B cell (primary cell): ENCODE measurements around the gene PRPF40A.

ENCODE experiments used
- EZH2 ChIP-seq: IDR thresholded peaks from 2 replicates; pipeline ENCODE4 v1.6.1; 2012; ENCODE audit warnings: borderline replicate concordance, low read depth, mild to moderate bottlenecking, moderate library complexity, low read length; ENCODE audit not compliant: insufficient read depth, poor library complexity, severe bottlenecking
- TF ChIP-seq, protein P1 (sequence below): fragments of 200-600 bp; IDR thresholded peaks from one replicate; pipeline ENCODE4 v1.8.0; 2022; ENCODE audit warnings: antibody characterized with exemption, mild to moderate bottlenecking

DNA sequence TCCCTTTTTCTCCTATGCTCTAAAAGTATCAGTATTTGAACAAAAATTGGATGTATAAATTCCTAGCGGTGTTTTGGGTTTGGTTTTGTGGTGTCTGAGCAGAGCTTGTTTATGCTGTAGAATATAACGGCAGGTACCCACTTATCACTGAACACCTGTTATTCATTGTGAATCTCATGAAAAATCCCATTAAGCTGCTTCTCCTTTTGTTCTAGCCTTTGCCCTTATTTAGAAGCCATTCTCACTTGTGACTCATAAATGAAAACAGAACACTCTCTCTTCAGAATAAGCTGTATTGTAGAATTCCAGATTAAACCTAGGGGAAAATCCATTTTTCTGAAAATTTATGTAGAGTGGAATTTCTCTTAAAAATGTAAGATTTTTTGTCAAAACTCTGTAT lies 104.0 kb downstream of the PRPF40A start:
- TF ChIP-seq, protein P1, sequence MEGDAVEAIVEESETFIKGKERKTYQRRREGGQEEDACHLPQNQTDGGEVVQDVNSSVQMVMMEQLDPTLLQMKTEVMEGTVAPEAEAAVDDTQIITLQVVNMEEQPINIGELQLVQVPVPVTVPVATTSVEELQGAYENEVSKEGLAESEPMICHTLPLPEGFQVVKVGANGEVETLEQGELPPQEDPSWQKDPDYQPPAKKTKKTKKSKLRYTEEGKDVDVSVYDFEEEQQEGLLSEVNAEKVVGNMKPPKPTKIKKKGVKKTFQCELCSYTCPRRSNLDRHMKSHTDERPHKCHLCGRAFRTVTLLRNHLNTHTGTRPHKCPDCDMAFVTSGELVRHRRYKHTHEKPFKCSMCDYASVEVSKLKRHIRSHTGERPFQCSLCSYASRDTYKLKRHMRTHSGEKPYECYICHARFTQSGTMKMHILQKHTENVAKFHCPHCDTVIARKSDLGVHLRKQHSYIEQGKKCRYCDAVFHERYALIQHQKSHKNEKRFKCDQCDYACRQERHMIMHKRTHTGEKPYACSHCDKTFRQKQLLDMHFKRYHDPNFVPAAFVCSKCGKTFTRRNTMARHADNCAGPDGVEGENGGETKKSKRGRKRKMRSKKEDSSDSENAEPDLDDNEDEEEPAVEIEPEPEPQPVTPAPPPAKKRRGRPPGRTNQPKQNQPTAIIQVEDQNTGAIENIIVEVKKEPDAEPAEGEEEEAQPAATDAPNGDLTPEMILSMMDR, result no peak
- no peak for TF ChIP-seq EZH2
